CD14-positive monocyte (primary cell): ENCODE results near the gene LETMD1. TPM values are rescaled to one million over a fixed set of nuclear protein-coding genes. Genes with fewer than 3 reads are reported as not detected.
A peak's percentile ranks its signal among the peaks of the same experiment; 100 is the strongest.
"Not testable (repeated sequence)": the region's sequence is repeated elsewhere in the genome, so short reads cannot be mapped to it uniquely, and the experiment has no call there.

Experiments used
- DNase-seq, 3 donors: peaks; one replicate each; pipeline ENCODE4 v3.0.0-alpha.2; 2011 to 2022
- H2AFZ ChIP-seq: 2 replicates; pipeline ENCODE4 v1.6.0; 2012; ENCODE audit warnings: mild to moderate bottlenecking, low read depth, low read length, inconsistent platforms; ENCODE audit not compliant: insufficient read depth, poor library complexity, severe bottlenecking
- H3K27ac ChIP-seq, 2 donors: 1 replicate in 1 of 2; 2 replicates in 1 of 2; pipeline ENCODE4 v1.5.1; 2012 to 2013; ENCODE audit warnings: low read length in 2 of 2, control low read depth in 1 of 2, inconsistent platforms in 1 of 2, low read depth in 1 of 2, mild to moderate bottlenecking in 1 of 2
- H3K27me3 ChIP-seq, 2 donors: one replicate each; pipeline versions ENCODE4 v1.6.0 to v1.6.1; 2011 to 2013; ENCODE audit warnings: low read length in 2 of 2; ENCODE audit not compliant: control insufficient read depth in 2 of 2, insufficient read depth in 2 of 2
- H3K36me3 ChIP-seq, 2 donors: replicated peaks in 1 of 2; 1 replicate in 1 of 2; 2 replicates in 1 of 2; pipeline versions ENCODE4 v1.5.1 to v1.6.1; 2012 to 2013; ENCODE audit warnings: low read length in 2 of 2, control low read depth in 1 of 2, inconsistent platforms in 1 of 2, mild to moderate bottlenecking in 1 of 2; ENCODE audit not compliant: insufficient read depth in 2 of 2, control insufficient read depth in 1 of 2
- H3K4me1 ChIP-seq, 2 donors: 1 replicate in 1 of 2; 2 replicates in 1 of 2; pipeline versions ENCODE4 v1.5.1 to v1.6.1; 2012 to 2013; ENCODE audit warnings: low read length in 2 of 2, control low read depth in 1 of 2, inconsistent platforms in 1 of 2, mild to moderate bottlenecking in 1 of 2, moderate library complexity in 1 of 2; ENCODE audit not compliant: insufficient read depth in 2 of 2, control insufficient read depth in 1 of 2
- H3K4me2 ChIP-seq: replicated peaks from 2 replicates; pipeline ENCODE3; 2012; ENCODE audit warnings: low read length, moderate library complexity, mild to moderate bottlenecking; ENCODE audit not compliant: poor library complexity, severe bottlenecking; ENCODE audit errors: extremely low read depth
- H3K4me3 ChIP-seq, 3 experiments: fragments of 200-600 bp in 1 of 3; sonication (generic) in 1 of 3; replicated peaks in 1 of 3; 1 replicate in 2 of 3; 2 replicates in 1 of 3; pipeline ENCODE4 v1.5.1; 2011 to 2013; ENCODE audit warnings: low read length in 3 of 3, mild to moderate bottlenecking in 3 of 3, control low read depth in 2 of 3, low read depth in 2 of 3, inconsistent platforms in 1 of 3, moderate library complexity in 1 of 3
- H3K79me2 ChIP-seq: 2 replicates; pipeline ENCODE4 v1.6.0; 2012; ENCODE audit warnings: mild to moderate bottlenecking, control low read depth, inconsistent platforms, low read length, moderate library complexity; ENCODE audit not compliant: insufficient read depth
- H3K9ac ChIP-seq: 2 replicates; pipeline ENCODE4 v1.6.0; 2017; ENCODE audit warnings: low read length, mild to moderate bottlenecking; ENCODE audit not compliant: insufficient read depth, poor library complexity, severe bottlenecking
- H3K9me3 ChIP-seq, 2 donors: replicated peaks in 1 of 2; 1 replicate in 1 of 2; 2 replicates in 1 of 2; pipeline versions ENCODE4 v1.5.1 to v1.6.1; 2012 to 2013; ENCODE audit warnings: low read length in 2 of 2, control low read depth in 1 of 2; ENCODE audit not compliant: control insufficient read depth in 1 of 2, insufficient read depth in 1 of 2
- H4K20me1 ChIP-seq: 2 replicates; pipeline ENCODE4 v1.6.0; 2012; ENCODE audit warnings: mild to moderate bottlenecking, low read length, control low read depth, moderate library complexity; ENCODE audit not compliant: insufficient read depth
- H3K27ac Mint-ChIP-seq, 7 donors: one replicate each; pipeline ENCODE4 v1.8.0; 2020; ENCODE audit warnings: mild to moderate bottlenecking in 7 of 7, mixed read lengths in 7 of 7, moderate library complexity in 6 of 7, inconsistent platforms in 2 of 7
- H3K27me3 Mint-ChIP-seq, 3 donors: one replicate each; pipeline ENCODE4 v1.8.0; 2021 to 2022; ENCODE audit warnings: low read depth in 3 of 3, mild to moderate bottlenecking in 3 of 3, mixed read lengths in 3 of 3, moderate library complexity in 3 of 3, inconsistent platforms in 1 of 3
- H3K36me3 Mint-ChIP-seq, 2 donors: one replicate each; pipeline ENCODE4 v1.8.0; 2020; ENCODE audit warnings: mixed read lengths in 2 of 2, inconsistent platforms in 1 of 2, mild to moderate bottlenecking in 1 of 2
- H3K4me1 Mint-ChIP-seq: one replicate; pipeline ENCODE4 v1.8.0; 2020; ENCODE audit warnings: mild to moderate bottlenecking, mixed read lengths
- H3K4me3 Mint-ChIP-seq, 2 donors: one replicate each; pipeline ENCODE4 v1.8.0; 2020; ENCODE audit warnings: mild to moderate bottlenecking in 2 of 2, mixed read lengths in 2 of 2, moderate library complexity in 1 of 2
- H3K9me3 Mint-ChIP-seq, 7 donors: one replicate each; pipeline ENCODE4 v1.8.0; 2020 to 2022; ENCODE audit warnings: mixed read lengths in 7 of 7, mild to moderate bottlenecking in 6 of 7, moderate library complexity in 6 of 7, inconsistent platforms in 2 of 7
- CTCF ChIP-seq: fragments of 200-600 bp; IDR thresholded peaks from one replicate; pipeline ENCODE4 v1.8.0; 2022; ENCODE audit warnings: antibody characterized with exemption, mild to moderate bottlenecking
- WGBS: methylation state at CpG from one replicate; pipeline ENCODE4 v1.1.5; 2013; ENCODE audit warnings: missing lambda C conversion rate; ENCODE audit not compliant: insufficient coverage; 5-methylcytosine and 5-hydroxymethylcytosine counted together
- intact Hi-C, 2 donors: fragments of 100-400 bp; cut with micrococcal nuclease; formaldehyde crosslinking; loops; one replicate each; pipeline versions ENCODE4 v1.15.0 to v1.15.1; 2023
- polyA plus RNA-seq, 3 donors: library from polyadenylated mRNA; depleted of rRNA in 1 of 3; unstranded in 2 of 3; stranded (reverse) in 1 of 3; fragments of 300-500 nt in 2 of 3; fragments of >200 nt in 1 of 3; fragmentation: Illumina TruSeq in 2 of 3; gene quantifications; 1 replicate in 2 of 3; 2 replicates in 1 of 3; pipeline ENCODE4 v1.2.3, GENCODE V29; 2012 to 2021

Gene LETMD1
- polyA plus RNA-seq, 3 donors, result 13.2 to 95.6 (median 16.8) TPM

- H3K36me3 ChIP-seq, result peaks cover 3 to 4% of the 10 kb centered on the region in 2 donors
- Mint-ChIP-seq H3K36me3 (peaks cover 2 to 3% of the 10 kb centered on the region in 2 donors), H3K4me1 (peaks cover 32% of the 10 kb centered on the region), H3K9me3 (no peaks in the 10 kb centered on the region), H3K4me3 (no peak overlapping the region), H3K27ac (peak overlapping the region in 2 of 7 donors; percentile 16 to 35), H3K27me3 (no peaks in the 10 kb centered on the region)
- intact Hi-C loops, result no loop called here
- WGBS, result 89% methylated on average over 1 of the region's 5 CpGs
- H3K4me1 ChIP-seq, result peaks cover 22 to 31% of the 10 kb centered on the region in 2 donors
- DNase-seq, result peak in 1 of 3 donors; percentile 11
- peaks cover 91% of the 10 kb centered on the region for H3K79me2 ChIP-seq
- no peak overlapping the region for H2AFZ ChIP-seq
- H3K4me3 ChIP-seq, result no peak overlapping the region
- H3K9ac ChIP-seq, result no peak overlapping the region
- no peaks in the 10 kb centered on the region for H3K27me3 ChIP-seq
- no peak overlapping the region for H3K27ac ChIP-seq
- H4K20me1 ChIP-seq, result peaks cover 53% of the 10 kb centered on the region
- TF ChIP-seq CTCF, result no peak
- H3K9me3 ChIP-seq, result no peaks in the 10 kb centered on the region
- no peak overlapping the region for H3K4me2 ChIP-seq
These were observed 35.4 kb upstream of the LETMD1 start for GRCh38 chr12:51012570-51013236.

- no peak for TF ChIP-seq CTCF
- Histone ChIP-seq H4K20me1 (peaks cover 58% of the 10 kb centered on the region), H3K4me1 (peaks cover 16 to 25% of the 10 kb centered on the region in 2 donors), H3K36me3 (no peaks in the 10 kb centered on the region), H3K4me2 (no peak overlapping the region), H3K9ac (no peak overlapping the region), H2AFZ (no peak overlapping the region), H3K27ac (no peak overlapping the region), H3K79me2 (peaks cover 91% of the 10 kb centered on the region), H3K9me3 (no peaks in the 10 kb centered on the region), H3K4me3 (no peak overlapping the region), H3K27me3 (no peaks in the 10 kb centered on the region)
- WGBS, result 97% methylated on average over 6 of the region's 7 CpGs
- no peaks in the 10 kb centered on the region for H3K9me3 Mint-ChIP-seq
- intact Hi-C loops, result no loop called here
- H3K36me3 Mint-ChIP-seq, result no peaks in the 10 kb centered on the region
- DNase-seq, result no peak
- peaks cover 26% of the 10 kb centered on the region for H3K4me1 Mint-ChIP-seq
- H3K27me3 Mint-ChIP-seq, result no peaks in the 10 kb centered on the region
- no peak overlapping the region for H3K4me3 Mint-ChIP-seq
- H3K27ac Mint-ChIP-seq, result peak overlapping the region in 1 of 7 donors; percentile 18
These were observed 34.7 kb upstream of the LETMD1 start for GRCh38 chr12:51013441-51013840.

GRCh38 chr12:51014467-51014866 lies 33.7 kb upstream of the LETMD1 start:
- H3K4me3 Mint-ChIP-seq, H3K27ac ChIP-seq, H3K36me3 ChIP-seq, H2AFZ ChIP-seq, H3K4me2 ChIP-seq, H3K36me3 Mint-ChIP-seq, H3K27me3 Mint-ChIP-seq, H3K9me3 ChIP-seq, DNase-seq, intact Hi-C loops, H3K4me3 ChIP-seq, H3K9ac ChIP-seq, H3K27me3 ChIP-seq, H3K9me3 Mint-ChIP-seq: not testable (repeated sequence)
- 90% methylated on average over 2 of the region's 9 CpGs for WGBS
- H3K4me1 ChIP-seq, result peaks cover 5 to 15% of the 10 kb centered on the region in 2 donors
- H4K20me1 ChIP-seq, result peaks cover 68% of the 10 kb centered on the region
- Mint-ChIP-seq H3K27ac (peak overlapping the region in 1 of 7 donors; percentile 26), H3K4me1 (peaks cover 16% of the 10 kb centered on the region)
- H3K79me2 ChIP-seq, result peaks cover 100% of the 10 kb centered on the region
